Activated naive CD4-positive, alpha-beta T cell treated with anti-CD3 and anti-CD28 coated beads, Interleukin-2, amount 50 U/mL, for 24 hours (primary cell): ENCODE measurements around the gene HTRA1.

Experiments used
- H3K27ac Mint-ChIP-seq: one replicate; pipeline ENCODE4 v1.8.0; 2021; ENCODE audit warnings: mild to moderate bottlenecking, mixed read lengths
- H3K27me3 Mint-ChIP-seq: one replicate; pipeline ENCODE4 v1.8.0; 2021; ENCODE audit warnings: mixed read lengths
- H3K36me3 Mint-ChIP-seq: one replicate; pipeline ENCODE4 v1.8.0; 2021; ENCODE audit warnings: mixed read lengths
- H3K4me1 Mint-ChIP-seq: one replicate; pipeline ENCODE4 v1.8.0; 2021; ENCODE audit warnings: mixed read lengths
- H3K4me3 Mint-ChIP-seq: one replicate; pipeline ENCODE4 v1.8.0; 2021; ENCODE audit warnings: mild to moderate bottlenecking, mixed read lengths
- H3K9me3 Mint-ChIP-seq: one replicate; pipeline ENCODE4 v1.8.0; 2021; ENCODE audit warnings: mixed read lengths

HTRA1 gene

DNA sequence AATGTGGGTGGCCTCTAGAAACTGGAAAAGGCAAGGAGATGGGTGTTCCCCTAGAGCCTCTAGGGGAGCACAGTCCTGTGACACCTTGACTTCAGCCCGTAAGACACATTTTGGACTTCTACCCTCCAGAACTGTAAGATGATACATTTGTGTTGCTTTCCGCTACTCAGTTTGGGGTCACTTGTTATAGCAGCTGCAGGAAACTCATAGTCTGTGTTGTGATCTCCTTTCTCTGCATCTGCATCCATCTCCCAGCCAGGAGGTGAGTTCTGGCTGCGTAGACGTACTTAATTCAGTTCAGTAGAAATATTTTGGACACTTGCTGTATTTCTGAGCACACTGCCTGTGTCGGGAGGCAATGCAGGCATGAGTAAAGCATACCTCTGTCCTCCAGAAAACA lies 69.9 kb downstream of the HTRA1 start:
- Mint-ChIP-seq H3K27ac (no peak overlapping the region), H3K36me3 (no peaks in the 10 kb centered on the region), H3K4me1 (no peaks in the 10 kb centered on the region), H3K4me3 (no peak overlapping the region), H3K27me3 (peaks cover 6% of the 10 kb centered on the region), H3K9me3 (no peaks in the 10 kb centered on the region)

DNA sequence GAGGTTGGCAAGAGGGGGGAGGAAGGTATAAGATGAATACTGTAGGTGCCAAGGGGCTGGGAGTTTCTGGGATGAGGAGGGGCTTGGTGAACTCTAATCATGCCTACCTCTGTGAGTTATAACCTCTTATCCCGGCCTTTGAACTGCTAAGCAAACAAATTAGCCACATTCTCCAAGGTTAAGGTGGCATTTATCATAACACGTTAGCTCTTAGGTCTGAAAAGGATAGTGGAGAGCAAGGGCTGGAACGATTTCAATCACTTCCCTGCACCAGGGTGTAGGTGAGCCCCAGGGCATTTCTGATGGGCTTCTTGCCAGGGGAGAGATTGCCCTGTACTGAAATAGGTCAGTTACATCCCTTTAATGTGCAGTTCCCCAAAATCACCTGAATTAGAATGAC lies 70.6 kb downstream of the HTRA1 start:
- Mint-ChIP-seq H3K27ac (no peak overlapping the region), H3K4me1 (no peaks in the 10 kb centered on the region), H3K9me3 (no peaks in the 10 kb centered on the region), H3K4me3 (no peak overlapping the region), H3K27me3 (peaks cover 6% of the 10 kb centered on the region), H3K36me3 (no peaks in the 10 kb centered on the region)

DNA sequence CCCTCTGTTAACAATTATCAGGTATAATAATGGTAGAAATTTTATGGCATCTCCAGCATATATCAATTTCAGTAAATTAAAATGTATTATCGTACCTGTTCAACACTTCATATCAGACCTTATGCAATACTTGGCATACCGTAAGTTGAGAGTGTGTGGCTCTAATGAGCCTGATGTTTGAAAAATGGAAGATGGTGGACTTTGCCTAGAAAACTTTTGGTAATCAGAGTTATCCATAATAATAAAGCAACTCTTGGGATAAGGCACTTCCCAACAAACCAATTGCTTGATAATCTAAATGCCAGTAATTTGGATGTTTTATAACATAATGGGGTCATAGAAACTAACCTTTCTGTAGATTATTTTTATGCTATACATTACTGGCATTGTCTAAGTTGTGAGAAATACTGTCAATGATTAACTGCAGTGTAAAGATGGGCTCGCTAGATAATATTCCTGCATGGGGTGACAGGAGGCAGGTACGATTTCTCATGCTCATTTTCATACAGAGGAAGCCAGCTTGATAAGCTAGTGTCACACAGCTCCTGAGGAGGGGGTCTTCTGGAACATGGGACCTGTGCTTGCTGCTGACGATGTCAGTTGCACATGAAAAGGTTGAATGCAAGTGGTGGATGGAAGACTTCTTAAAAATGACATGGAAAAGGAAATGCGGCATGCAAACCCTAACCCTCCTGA lies 71.4 kb downstream of the HTRA1 start:
- Mint-ChIP-seq H3K27me3 (peaks cover 6% of the 10 kb centered on the region), H3K4me3 (no peak overlapping the region), H3K4me1 (no peaks in the 10 kb centered on the region), H3K27ac (no peak overlapping the region), H3K9me3 (no peaks in the 10 kb centered on the region), H3K36me3 (no peaks in the 10 kb centered on the region)

DNA sequence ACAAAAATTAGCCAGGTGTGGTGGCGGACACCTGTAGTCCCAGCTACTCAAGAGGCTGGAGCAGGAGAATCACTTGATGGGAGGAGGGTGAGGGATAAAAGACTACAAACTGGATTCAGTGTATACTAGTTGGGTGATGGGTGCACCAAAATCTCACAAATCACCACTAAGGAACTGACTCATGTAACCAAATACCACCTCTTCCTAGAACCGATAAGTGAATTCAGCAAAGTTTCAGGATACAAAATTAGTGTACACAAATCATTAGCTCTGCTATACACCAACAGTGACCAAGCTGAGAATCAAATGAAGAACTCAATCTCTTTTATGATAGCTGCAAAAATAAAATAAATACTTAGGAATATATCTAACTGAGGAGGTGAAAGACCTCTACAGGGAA lies 76.2 kb downstream of the HTRA1 start:
- no peaks in the 10 kb centered on the region for H3K9me3 Mint-ChIP-seq
- H3K4me3 Mint-ChIP-seq, result no peak overlapping the region
- H3K36me3 Mint-ChIP-seq, result no peaks in the 10 kb centered on the region
- no peak overlapping the region for H3K27ac Mint-ChIP-seq
- H3K27me3 Mint-ChIP-seq, result no peaks in the 10 kb centered on the region
- peaks cover 20% of the 10 kb centered on the region for H3K4me1 Mint-ChIP-seq

DNA sequence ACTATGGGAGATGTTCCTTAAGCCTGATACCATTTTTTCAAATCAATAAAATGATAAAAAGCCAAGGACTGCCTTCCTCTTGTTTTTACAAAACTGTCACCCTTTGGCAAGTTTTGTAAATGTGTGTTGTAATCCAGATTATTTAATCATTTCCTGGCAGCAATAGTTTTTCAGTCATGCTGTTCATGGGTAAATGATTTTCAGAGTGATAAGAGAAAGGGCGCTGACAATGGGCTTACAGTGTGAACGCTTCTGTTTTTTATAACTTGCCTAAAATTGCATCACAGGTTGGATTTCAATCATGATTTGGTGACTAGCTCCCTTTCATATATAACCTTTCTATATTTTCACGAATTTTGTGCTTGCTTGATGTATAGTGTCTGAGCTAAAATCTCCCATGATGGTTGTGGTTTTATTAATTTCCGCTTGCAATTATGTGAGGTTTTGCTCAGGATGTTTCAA lies 80.2 kb downstream of the HTRA1 start:
- H3K27ac Mint-ChIP-seq, result no peak overlapping the region

DNA sequence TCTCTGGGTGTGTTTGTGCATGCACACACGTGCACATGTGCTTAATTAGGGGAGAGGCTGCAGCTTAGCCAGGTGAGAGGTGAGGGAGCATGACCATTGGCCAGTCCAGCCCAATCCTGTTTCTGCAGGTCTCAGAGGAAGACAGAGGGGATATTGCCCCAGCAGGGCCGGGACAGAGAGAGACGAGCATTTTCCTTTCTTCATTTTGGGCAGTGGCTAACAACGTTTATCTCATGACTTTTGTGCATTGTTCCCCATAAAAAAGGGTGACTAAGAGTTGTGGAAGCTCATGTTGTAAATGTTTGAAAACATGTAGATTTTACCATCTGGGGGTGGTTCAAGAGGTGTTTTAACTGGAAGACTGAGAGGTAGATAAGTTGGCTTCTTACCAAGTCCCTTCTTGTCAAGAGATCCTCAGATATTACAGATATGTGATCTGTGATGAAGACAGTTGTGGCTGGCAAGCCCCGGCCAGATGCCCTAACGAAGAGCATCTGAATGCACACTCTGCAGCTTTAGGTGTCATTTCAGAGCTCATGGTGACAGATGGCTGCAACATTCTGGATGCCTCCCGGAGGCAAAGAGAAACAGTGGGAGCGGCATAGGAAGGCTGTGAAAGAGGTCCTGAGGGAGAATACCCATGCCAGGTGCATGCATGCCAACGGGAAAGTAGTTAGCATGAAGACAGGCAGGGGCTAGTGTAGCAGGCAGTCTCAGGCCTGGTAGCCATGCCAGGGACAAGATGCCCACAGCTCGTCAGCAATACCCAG lies 82.5 kb downstream of the HTRA1 start:
- Mint-ChIP-seq H3K4me1 (peaks cover 34% of the 10 kb centered on the region), H3K36me3 (no peaks in the 10 kb centered on the region), H3K9me3 (no peaks in the 10 kb centered on the region), H3K27ac (peak overlapping the region; percentile 56), H3K27me3 (peaks cover 2% of the 10 kb centered on the region), H3K4me3 (no peak overlapping the region)

More for the DNA sequence above, 80.2 kb downstream of the HTRA1 start:
- no peak overlapping the region for H3K4me3 Mint-ChIP-seq
- H3K4me1 Mint-ChIP-seq, result peaks cover 34% of the 10 kb centered on the region
- H3K9me3 Mint-ChIP-seq, result no peaks in the 10 kb centered on the region
- peaks cover 2% of the 10 kb centered on the region for H3K27me3 Mint-ChIP-seq
- no peaks in the 10 kb centered on the region for H3K36me3 Mint-ChIP-seq

- Mint-ChIP-seq H3K4me1 (peaks cover 34% of the 10 kb centered on the region), H3K36me3 (no peaks in the 10 kb centered on the region), H3K4me3 (no peak overlapping the region), H3K27me3 (peaks cover 2% of the 10 kb centered on the region), H3K27ac (no peak overlapping the region), H3K9me3 (no peaks in the 10 kb centered on the region)
Observed at GRCh38 chr10:122544493-122544892, 83.1 kb downstream of the HTRA1 start.

DNA sequence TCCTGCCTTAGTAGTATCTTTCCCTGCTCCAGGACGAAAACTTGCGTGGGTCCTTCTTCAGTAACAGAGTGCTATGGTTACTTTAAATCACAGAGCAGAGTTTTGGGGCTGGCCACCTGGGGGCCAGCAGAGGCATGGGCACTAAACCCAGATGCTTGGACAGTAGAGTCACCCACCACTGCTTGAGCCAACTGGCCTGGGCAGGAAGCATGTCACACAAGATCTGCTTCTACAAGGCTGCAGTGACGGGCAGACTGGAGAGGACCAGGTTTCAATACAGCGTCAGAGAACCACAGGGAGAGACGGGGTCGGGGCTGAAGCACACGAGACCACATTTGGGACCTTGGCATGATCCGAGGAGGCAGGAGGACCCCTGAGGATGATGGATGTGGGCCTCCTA lies 84.9 kb downstream of the HTRA1 start:
- Mint-ChIP-seq H3K27me3 (peaks cover 2% of the 10 kb centered on the region), H3K27ac (no peak overlapping the region), H3K4me1 (peaks cover 39% of the 10 kb centered on the region), H3K36me3 (no peaks in the 10 kb centered on the region), H3K9me3 (no peaks in the 10 kb centered on the region), H3K4me3 (no peak overlapping the region)

DNA sequence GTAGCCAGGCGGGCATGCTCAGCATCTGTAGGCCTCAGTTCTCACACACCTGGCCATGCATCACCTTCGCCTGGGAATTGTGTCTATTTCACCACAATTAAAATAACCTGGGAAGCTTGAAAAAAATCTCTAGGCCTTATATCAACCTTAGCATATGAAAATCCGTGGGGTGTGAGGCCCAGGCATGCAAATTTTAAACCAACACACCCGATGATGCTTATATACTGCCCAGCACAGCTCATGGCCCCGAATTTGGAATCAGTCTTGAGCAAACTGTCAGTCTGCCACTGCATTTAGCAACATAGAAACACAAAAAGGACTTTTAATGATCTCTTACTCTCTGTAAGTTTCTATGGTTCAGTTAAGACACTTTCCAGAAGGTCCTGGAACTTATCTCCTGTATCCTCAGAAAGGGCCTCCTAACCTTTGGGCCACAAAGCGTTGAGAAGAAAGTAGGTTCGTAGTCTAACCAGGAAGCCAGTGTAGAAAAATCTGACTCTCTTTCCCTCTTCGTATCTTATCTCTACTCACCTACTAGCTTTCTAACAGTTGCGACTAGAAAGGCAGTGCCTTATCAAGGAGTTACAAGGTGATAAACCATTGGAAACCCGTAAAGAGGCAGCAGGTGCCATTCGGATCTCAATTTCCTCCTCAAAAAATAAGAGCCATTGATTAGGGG lies 87.2 kb downstream of the HTRA1 start:
- H3K27ac Mint-ChIP-seq, result no peak overlapping the region
- H3K36me3 Mint-ChIP-seq, result no peaks in the 10 kb centered on the region
- no peak overlapping the region for H3K4me3 Mint-ChIP-seq
- peaks cover 22% of the 10 kb centered on the region for H3K4me1 Mint-ChIP-seq
- peaks cover under 1% of the 10 kb centered on the region for H3K27me3 Mint-ChIP-seq
- no peaks in the 10 kb centered on the region for H3K9me3 Mint-ChIP-seq

GRCh38 chr10:122549636-122550035 lies 88.3 kb downstream of the HTRA1 start:
- no peaks in the 10 kb centered on the region for H3K36me3 Mint-ChIP-seq
- H3K27me3 Mint-ChIP-seq, result no peaks in the 10 kb centered on the region
- H3K9me3 Mint-ChIP-seq, result no peaks in the 10 kb centered on the region
- H3K4me1 Mint-ChIP-seq, result peaks cover 18% of the 10 kb centered on the region
- no peak overlapping the region for H3K27ac Mint-ChIP-seq
- H3K4me3 Mint-ChIP-seq, result no peak overlapping the region

GRCh38 chr10:122550427-122550826 lies 89.1 kb downstream of the HTRA1 start:
- H3K27ac Mint-ChIP-seq, result no peak overlapping the region
- no peaks in the 10 kb centered on the region for H3K36me3 Mint-ChIP-seq

GRCh38 chr10:122550983-122551382 lies 89.6 kb downstream of the HTRA1 start:
- H3K27me3 Mint-ChIP-seq, result no peaks in the 10 kb centered on the region
- H3K4me3 Mint-ChIP-seq, result no peak overlapping the region
- peaks cover 18% of the 10 kb centered on the region for H3K4me1 Mint-ChIP-seq
- H3K36me3 Mint-ChIP-seq, result no peaks in the 10 kb centered on the region
- no peak overlapping the region for H3K27ac Mint-ChIP-seq
- no peaks in the 10 kb centered on the region for H3K9me3 Mint-ChIP-seq

More at GRCh38 chr10:122550427-122550826, 89.1 kb downstream of the HTRA1 start:
- H3K27me3 Mint-ChIP-seq, result no peaks in the 10 kb centered on the region
- no peaks in the 10 kb centered on the region for H3K9me3 Mint-ChIP-seq
- H3K4me1 Mint-ChIP-seq, result peaks cover 18% of the 10 kb centered on the region
- H3K4me3 Mint-ChIP-seq, result no peak overlapping the region

DNA sequence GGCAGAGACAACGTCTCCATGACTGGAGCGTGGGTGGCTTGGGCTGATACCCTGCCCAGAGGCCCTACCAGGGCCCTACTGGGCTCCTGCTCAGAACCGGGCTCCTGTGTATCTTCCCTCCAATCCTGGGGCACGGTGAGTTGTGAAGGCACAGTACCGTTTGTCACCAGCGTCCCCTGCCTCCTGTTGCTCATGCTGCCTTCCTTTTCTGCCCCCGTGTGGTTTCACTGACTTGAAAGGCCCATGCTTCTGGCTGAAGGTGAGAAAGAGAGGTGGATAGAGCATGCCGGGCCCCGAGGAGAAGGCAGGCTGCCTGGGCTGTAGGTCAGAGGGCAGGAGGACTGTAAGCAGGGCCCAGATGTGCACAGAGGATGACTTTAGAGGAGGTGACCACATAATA lies 90.1 kb downstream of the HTRA1 start:
- no peaks in the 10 kb centered on the region for H3K27me3 Mint-ChIP-seq
- no peak overlapping the region for H3K4me3 Mint-ChIP-seq
- H3K36me3 Mint-ChIP-seq, result no peaks in the 10 kb centered on the region
- peak overlapping the region; percentile 43 for H3K27ac Mint-ChIP-seq
- peaks cover 18% of the 10 kb centered on the region for H3K4me1 Mint-ChIP-seq
- no peaks in the 10 kb centered on the region for H3K9me3 Mint-ChIP-seq

DNA sequence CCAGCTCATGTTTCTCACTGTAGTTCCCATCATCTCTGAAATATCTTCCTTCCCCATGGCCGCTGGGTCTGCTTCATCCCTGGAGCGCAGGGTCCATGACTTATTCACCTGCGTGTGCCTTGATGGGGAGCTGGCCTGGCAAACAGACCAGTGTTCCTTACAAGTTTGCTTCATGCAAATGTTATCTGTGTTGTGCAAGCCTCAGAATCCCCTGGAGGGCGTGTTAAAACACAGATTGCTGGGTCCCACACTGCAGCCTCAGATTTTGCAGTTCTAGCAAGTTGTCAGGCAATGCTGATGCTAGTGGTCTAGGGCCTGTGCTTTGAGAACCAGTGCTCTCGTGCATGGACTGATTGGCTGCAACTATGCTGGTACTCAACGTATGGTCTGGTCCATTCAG lies 92.0 kb downstream of the HTRA1 start:
- H3K36me3 Mint-ChIP-seq, result no peaks in the 10 kb centered on the region
- no peaks in the 10 kb centered on the region for H3K9me3 Mint-ChIP-seq
- H3K4me1 Mint-ChIP-seq, result peaks cover 21% of the 10 kb centered on the region
- H3K27me3 Mint-ChIP-seq, result no peaks in the 10 kb centered on the region
- no peak overlapping the region for H3K27ac Mint-ChIP-seq
- no peak overlapping the region for H3K4me3 Mint-ChIP-seq

- H3K27me3 Mint-ChIP-seq, result no peaks in the 10 kb centered on the region
- no peak overlapping the region for H3K27ac Mint-ChIP-seq
- H3K9me3 Mint-ChIP-seq, result no peaks in the 10 kb centered on the region
- no peaks in the 10 kb centered on the region for H3K36me3 Mint-ChIP-seq
- no peak overlapping the region for H3K4me3 Mint-ChIP-seq
- H3K4me1 Mint-ChIP-seq, result peaks cover 31% of the 10 kb centered on the region
Observed at GRCh38 chr10:122554131-122555036, 93.0 kb downstream of the HTRA1 start.
